Glutamatergic neuron (in vitro differentiated cells): ENCODE results near the gene SEC31B. TPM values are rescaled to one million over a fixed set of nuclear protein-coding genes. Genes with fewer than 3 reads are reported as not detected.
A peak's percentile ranks its signal among the peaks of the same experiment; 100 is the strongest.

ENCODE experiments used
- DNase-seq: peaks from one replicate; pipeline ENCODE4 v3.0.0; 2022
- H3K27ac Mint-ChIP-seq: one replicate; pipeline ENCODE4 v1.8.0; 2020; ENCODE audit warnings: mild to moderate bottlenecking, mixed read lengths, inconsistent platforms; ENCODE audit not compliant: unreplicated experiment
- H3K27me3 Mint-ChIP-seq: one replicate; pipeline ENCODE4 v1.8.0; 2020; ENCODE audit warnings: mild to moderate bottlenecking, moderate library complexity, mixed read lengths, inconsistent platforms; ENCODE audit not compliant: unreplicated experiment
- H3K36me3 Mint-ChIP-seq: one replicate; pipeline ENCODE4 v1.8.0; 2020; ENCODE audit warnings: mild to moderate bottlenecking, mixed read lengths, inconsistent platforms; ENCODE audit not compliant: unreplicated experiment
- H3K4me1 Mint-ChIP-seq: one replicate; pipeline ENCODE4 v1.8.0; 2020; ENCODE audit warnings: mild to moderate bottlenecking, low read depth, mixed read lengths, inconsistent platforms; ENCODE audit not compliant: unreplicated experiment
- H3K4me3 Mint-ChIP-seq: one replicate; pipeline ENCODE4 v1.8.0; 2020; ENCODE audit warnings: mild to moderate bottlenecking, mixed read lengths, inconsistent platforms; ENCODE audit not compliant: unreplicated experiment
- H3K9me3 Mint-ChIP-seq: one replicate; pipeline ENCODE4 v1.8.0; 2020; ENCODE audit warnings: mild to moderate bottlenecking, moderate library complexity, mixed read lengths, inconsistent platforms; ENCODE audit not compliant: unreplicated experiment
- CTCF ChIP-seq: fragments of 200-600 bp; sonication (generic); IDR thresholded peaks from one replicate; pipeline ENCODE4 v1.5.0; 2021; ENCODE audit not compliant: partially characterized antibody, unreplicated experiment
- total RNA-seq: library from RNA; stranded (reverse); fragmentation: NEBNext Ultra II Directional; extraction: Animal tissue kit (Norgen Biotek cat#: 25700); gene quantifications from one replicate; pipeline ENCODE4 v1.2.1, GENCODE V29; 2021; ENCODE audit not compliant: unreplicated experiment

The SEC31B gene
- total RNA-seq, 1 donor from 2014 or later, result 22.3 TPM

GRCh38 chr10:100481462-100482081 lies 38.1 kb downstream of the SEC31B start:
- Mint-ChIP-seq H3K27me3 (peaks cover 16% of the 10 kb centered on the region), H3K27ac (no peak overlapping the region), H3K4me3 (peak overlapping the region; percentile 84)

DNA sequence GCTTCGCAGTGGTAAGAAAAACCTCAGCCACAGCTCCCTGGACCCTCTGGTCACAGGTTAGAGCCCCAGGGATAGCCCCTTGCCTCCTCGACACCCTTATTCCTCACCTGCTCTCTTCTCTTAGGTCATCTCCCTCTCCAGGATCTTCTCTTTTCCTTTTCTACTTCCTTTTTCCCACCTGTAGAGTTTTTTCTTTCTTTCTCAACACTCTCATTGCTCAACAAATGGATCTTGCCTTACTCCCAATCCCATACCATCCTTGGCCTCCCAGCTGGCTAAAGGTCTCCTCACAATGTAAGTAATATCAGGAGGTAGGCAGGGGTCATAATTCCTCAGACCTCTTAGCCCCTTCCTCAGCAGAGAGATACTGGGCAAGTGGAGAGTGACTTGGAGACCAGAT lies 39.7 kb downstream of the SEC31B start:
- Mint-ChIP-seq H3K4me3 (no peak overlapping the region), H3K36me3 (peaks cover 14% of the 10 kb centered on the region), H3K9me3 (no peaks in the 10 kb centered on the region), H3K27ac (no peak overlapping the region), H3K4me1 (no peaks in the 10 kb centered on the region), H3K27me3 (peaks cover 14% of the 10 kb centered on the region)
- TF ChIP-seq CTCF, result no peak
- no peak for DNase-seq

More at GRCh38 chr10:100481462-100482081, 38.1 kb downstream of the SEC31B start:
- no peaks in the 10 kb centered on the region for H3K4me1 Mint-ChIP-seq
- no peaks in the 10 kb centered on the region for H3K9me3 Mint-ChIP-seq
- no peak for TF ChIP-seq CTCF
- peak; percentile 81 for DNase-seq
- peaks cover 21% of the 10 kb centered on the region for H3K36me3 Mint-ChIP-seq

DNA sequence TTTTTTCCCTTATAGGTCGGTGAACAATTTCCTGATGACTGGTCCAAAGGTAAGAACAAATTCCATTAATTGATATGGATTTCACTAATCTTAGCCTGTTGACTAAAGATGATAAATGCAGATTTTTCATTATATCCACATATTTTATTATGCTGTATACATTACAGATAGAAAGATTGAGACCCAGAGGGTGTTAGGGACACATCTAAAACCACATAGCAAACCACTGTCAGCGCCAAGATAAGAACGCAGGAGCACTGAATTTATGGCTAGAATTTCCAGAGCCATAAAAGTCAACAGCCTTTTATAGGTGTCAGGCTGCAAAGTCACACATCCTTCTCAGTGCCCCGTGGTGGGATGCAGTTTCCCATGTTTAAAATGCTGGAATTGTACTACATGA lies 40.6 kb downstream of the SEC31B start:
- Mint-ChIP-seq H3K4me1 (no peaks in the 10 kb centered on the region), H3K27ac (no peak overlapping the region), H3K27me3 (peaks cover 12% of the 10 kb centered on the region), H3K9me3 (no peaks in the 10 kb centered on the region), H3K36me3 (peaks cover 8% of the 10 kb centered on the region), H3K4me3 (no peak overlapping the region)
- TF ChIP-seq CTCF, result no peak
- no peak for DNase-seq

DNA sequence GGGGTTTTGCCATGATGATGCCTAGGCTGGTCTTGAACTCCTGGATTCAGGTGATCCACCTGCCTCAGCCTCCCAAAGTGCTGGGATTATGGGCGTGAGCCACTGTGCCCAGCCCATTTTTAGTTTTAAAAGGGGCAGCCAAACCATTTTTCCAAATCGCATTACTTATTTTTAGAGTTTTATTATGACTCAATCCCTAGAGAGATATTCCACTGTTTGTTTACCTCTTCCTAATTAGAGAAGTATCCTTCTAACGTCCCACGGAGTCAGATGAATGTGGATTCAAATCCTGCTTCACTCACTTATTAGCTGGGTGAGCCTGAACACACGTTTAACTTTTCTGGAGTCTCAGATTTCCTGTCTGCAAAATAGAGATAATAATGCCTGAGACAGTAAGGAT lies 41.7 kb downstream of the SEC31B start:
- DNase-seq, result no peak
- peaks cover 7% of the 10 kb centered on the region for H3K27me3 Mint-ChIP-seq

More for the DNA sequence above, 41.7 kb downstream of the SEC31B start:
- Mint-ChIP-seq H3K9me3 (no peaks in the 10 kb centered on the region), H3K4me3 (no peak overlapping the region), H3K36me3 (no peaks in the 10 kb centered on the region), H3K27ac (no peak overlapping the region), H3K4me1 (no peaks in the 10 kb centered on the region)
- no peak for TF ChIP-seq CTCF
